ENCODE data around the gene LILRA5. TPM values are rescaled to one million over a fixed set of nuclear protein-coding genes. Genes with fewer than 3 reads are reported as not detected.
"Not testable (repeated sequence)": the region's sequence is repeated elsewhere in the genome, so short reads cannot be mapped to it uniquely, and the experiment has no call there.

The LILRA5 gene
- total RNA-seq, 1 donor from 2014 or later: 1.4 TPM

GRCh38 chr19:54307389-54308020 lies 5.5 kb downstream of the LILRA5 start:
- no peak for ATAC-seq
- peak; percentile 31 for DNase-seq (ENCODE audit: low spot score)

- DNase-seq (ENCODE audit: low spot score) (peak; percentile 29), ATAC-seq (no peak)
Measured at GRCh38 chr19:54305141-54305540, 7.8 kb downstream of the LILRA5 start.

- no peak for DNase-seq (ENCODE audit: low spot score)
- ATAC-seq: peak; percentile 22
Measured at GRCh38 chr19:54302257-54302656, 10.7 kb downstream of the LILRA5 start.

DNA sequence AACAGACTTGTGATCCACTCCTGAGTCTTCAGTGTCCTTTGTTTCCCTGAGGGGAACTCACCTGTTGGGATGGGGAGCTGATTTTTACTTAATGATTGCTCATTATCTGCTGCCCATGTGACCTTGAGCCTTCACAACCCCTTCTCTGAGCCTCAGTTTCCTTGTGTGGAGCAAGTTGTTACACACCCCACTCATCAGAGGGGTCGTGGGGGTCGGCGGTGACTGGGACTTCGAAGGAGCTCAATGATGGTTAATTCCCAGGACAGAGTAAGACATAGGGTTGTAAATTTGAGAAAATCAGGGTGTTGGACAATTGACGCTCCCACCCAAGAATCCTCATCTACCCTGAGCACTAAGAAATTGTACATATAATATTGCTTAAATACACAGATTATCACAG lies 13.5 kb downstream of the LILRA5 start:
- DNase-seq (ENCODE audit: low spot score) (no peak), ATAC-seq (no peak)

DNA sequence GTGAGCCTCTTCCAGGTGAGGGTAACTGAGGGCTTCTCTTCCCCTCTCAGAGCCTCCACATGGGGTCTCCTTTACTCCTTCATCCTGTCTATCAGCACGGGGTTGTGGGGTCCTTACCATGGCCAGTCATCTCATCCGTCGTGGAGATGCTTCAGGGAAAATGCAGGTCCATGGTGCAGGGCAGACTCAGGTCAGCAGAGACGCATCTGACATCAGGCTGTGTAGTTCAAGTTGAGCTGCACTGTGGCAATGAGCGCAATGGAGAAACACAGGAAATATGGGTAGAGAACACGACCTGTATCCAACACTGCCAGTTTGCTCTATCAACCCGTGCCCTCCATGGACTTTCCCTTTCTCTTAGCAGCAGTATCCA lies 13.9 kb downstream of the LILRA5 start:
- no peak for ATAC-seq
- peak; percentile 33 for DNase-seq (ENCODE audit: low spot score)

- ATAC-seq (peak; percentile 19), DNase-seq (ENCODE audit: low spot score) (peak; percentile 41)
Measured at GRCh38 chr19:54298357-54299125, 14.4 kb downstream of the LILRA5 start.

- ATAC-seq: no peak
- no peak for DNase-seq (ENCODE audit: low spot score)
Measured at GRCh38 chr19:54297759-54298305, 15.1 kb downstream of the LILRA5 start.

DNA sequence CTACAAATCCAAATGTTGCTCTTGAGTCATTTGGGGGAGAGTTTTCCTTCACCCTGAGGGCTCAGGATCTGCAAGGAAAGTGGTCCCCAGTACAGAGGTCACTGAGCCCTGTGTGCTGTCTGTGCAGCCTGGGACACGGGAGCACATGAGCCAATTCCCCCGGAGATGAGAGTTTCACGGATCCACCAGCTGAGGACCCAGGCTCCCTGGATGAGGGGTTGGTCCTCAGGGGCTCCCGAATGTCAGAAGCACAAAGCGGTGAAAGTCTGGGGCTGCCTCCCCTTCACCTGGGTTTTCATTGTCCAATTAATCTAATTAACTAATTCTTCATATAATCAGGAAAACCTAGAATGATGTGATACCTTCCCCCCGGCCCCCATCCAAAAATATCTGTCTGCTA lies 18.4 kb downstream of the LILRA5 start:
- no peak for ATAC-seq
- peak; percentile 26 for DNase-seq (ENCODE audit: low spot score)

DNA sequence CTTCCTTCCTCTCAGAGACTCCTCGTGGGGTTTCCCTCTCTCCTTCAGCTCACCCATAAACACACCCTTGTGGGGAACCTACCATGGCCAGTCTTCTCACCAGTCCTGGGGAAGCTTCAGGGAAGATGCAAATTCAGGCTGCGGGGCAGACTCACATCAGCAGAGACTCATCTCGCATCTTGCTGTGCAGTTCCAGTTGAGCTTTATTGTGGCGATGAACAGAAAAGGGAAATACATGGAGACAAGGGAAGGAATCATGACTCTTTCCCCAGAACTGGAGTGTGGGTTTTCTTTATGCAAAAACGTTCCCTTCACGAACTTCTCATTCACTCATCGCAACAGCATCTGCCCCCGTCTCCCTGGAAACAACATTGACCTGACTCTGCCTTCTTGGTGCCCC lies 23.8 kb downstream of the LILRA5 start:
- peak; percentile 4 for DNase-seq (ENCODE audit: low spot score)
- ATAC-seq: not testable (repeated sequence)

- no peak for DNase-seq (ENCODE audit: low spot score)
- ATAC-seq: no peak
Measured at GRCh38 chr19:54287456-54287855, 25.5 kb downstream of the LILRA5 start.

DNA sequence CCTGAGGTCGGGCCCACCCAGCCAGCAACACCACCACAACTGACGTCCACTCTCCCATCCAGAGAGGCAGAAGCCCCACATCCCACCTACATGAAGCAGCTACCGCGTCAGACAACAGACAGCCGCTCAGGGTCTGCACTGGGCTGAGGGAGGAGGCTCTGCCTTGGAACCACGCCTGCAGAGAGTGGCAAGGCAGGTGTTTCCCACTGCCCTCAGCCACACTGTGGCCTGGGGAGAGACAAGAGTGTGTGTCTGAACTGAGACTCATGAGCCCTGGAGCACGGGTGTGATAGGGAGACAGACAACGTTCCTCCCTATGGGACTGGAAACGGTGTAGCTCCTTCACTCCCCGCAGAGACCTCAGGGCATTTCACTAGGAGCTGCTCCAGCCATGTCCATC lies 26.7 kb downstream of the LILRA5 start:
- ATAC-seq; DNase-seq (ENCODE audit: low spot score): not testable (repeated sequence)

GRCh38 chr19:54285427-54286056 lies 27.4 kb downstream of the LILRA5 start:
- DNase-seq (ENCODE audit: low spot score): not testable (repeated sequence)
- peak; percentile 33 for ATAC-seq

DNA sequence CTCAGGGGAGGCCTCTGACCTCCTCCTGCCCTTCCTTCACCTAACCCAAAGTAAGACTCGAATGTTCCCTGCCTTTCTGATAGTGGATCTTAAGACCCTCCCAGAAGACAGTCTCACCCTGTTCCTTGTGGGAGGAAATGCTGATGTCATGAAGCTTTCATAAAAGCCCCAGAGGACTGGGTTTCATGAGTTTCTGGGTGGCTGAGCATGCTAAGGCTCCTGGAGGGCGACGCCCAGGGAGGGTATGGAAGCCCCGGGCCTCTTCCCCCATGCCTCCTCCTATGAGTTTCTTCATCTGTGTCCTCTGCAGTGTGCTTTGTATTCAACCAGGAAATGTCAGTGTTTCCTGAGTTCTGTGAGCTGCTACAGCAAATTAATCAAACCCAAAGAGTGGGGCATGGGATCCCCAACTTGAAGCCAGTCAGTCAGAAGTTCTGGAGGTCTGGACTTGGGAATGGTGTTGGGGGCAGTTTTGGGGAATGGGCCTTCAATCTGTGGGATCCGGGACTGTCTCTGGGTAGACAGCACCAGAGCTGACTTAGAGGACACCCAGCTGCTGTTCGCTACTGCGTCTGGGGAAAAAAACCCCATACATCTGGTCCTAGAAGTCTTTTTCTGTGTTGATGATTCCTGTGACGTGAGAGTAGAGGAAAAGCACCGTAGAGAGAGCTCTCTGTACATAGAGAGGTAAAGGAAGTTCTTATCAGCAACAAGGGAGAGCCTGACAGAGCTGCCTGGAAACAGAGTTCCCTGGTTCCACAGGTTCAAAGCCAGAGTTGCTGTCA lies 30.1 kb downstream of the LILRA5 start:
- ATAC-seq (peak; percentile 21), DNase-seq (ENCODE audit: low spot score) (no peak)

GRCh38 chr19:54281729-54282075 lies 31.3 kb downstream of the LILRA5 start:
- DNase-seq (ENCODE audit: low spot score); ATAC-seq: not testable (repeated sequence)

GRCh38 chr19:54281007-54281728 lies 31.8 kb downstream of the LILRA5 start, which contains the start of gene LILRB2:
LILRB2 (minus strand) TSS chr19:54281110; CDS start chr19:54280496, 614 bp downstream.
- ATAC-seq (no peak), DNase-seq (ENCODE audit: low spot score) (no peak)

DNA sequence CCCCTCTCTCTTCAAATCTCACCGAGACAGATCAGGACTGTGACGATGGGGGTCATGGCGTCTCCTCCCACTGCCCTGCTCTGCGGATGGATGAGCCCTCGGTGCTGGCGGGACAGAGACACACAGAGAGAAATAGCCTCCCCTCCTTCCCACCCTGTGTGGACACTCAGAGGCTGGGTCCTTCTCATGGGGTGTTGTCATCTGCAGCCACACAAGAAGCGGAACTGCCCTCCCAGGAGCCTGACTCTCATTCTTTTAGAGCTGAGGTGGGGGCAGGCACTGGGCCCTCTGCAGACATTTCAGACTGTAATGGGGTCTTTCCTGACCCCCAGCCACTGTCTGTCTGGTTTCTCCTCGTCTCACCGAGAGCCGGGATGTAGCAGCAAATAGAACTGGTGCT lies 32.5 kb downstream of the LILRA5 start:
- peak; percentile 44 for ATAC-seq
- not testable (repeated sequence) for DNase-seq (ENCODE audit: low spot score)

- not testable (repeated sequence) for DNase-seq (ENCODE audit: low spot score); ATAC-seq
Measured at GRCh38 chr19:54280025-54280424, 32.9 kb downstream of the LILRA5 start.

- no peak for ATAC-seq
- DNase-seq (ENCODE audit: low spot score): no peak
Measured at GRCh38 chr19:54279406-54279962, 33.5 kb downstream of the LILRA5 start.

GRCh38 chr19:54278571-54279195 lies 34.3 kb downstream of the LILRA5 start:
- ATAC-seq; DNase-seq (ENCODE audit: low spot score): not testable (repeated sequence)

Data from left lobe of liver (tissue), 2 donors.